Measurements from ENCODE around the gene C2orf68.
"Not testable (repeated sequence)": the region's sequence is repeated elsewhere in the genome, so short reads cannot be mapped to it uniquely, and the experiment has no call there.

Gene C2orf68

GRCh38 chr2:85598594-85599340 lies 13.1 kb downstream of the C2orf68 start:
- no peak for DNase-seq

- no peak for DNase-seq
Observed at GRCh38 chr2:85597241-85597640, 14.6 kb downstream of the C2orf68 start.

DNA sequence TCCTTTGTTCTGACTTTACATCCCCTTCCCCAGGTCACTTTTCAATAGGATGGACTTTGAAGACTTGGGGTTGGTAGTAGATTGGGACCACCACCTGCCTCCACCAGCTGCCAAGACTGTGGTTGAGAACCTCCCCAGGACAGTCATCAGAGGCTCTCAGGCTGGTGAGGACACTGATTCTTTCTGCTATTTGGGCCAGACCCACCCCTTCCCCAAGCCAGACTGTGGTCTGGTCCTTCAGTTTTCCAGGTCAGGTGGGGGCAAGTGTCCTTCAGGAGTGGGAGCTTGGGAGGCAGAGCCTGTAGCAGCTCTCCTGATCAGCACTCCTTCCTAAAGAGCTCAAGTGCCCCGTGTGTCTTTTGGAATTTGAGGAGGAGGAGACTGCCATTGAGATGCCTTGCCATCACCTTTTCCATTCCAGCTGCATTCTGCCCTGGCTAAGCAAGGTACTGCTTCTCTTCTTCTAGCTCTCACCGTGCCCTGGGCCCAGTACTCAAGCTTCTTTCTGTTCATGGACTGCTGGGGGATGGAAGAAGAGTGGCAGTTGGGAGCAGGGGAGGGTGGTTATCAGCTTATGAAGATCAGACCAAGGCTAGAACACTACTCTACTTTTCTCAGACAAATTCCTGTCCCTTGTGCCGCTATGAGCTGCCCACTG lies 15.3 kb downstream of the C2orf68 start:
- DNase-seq: no peak

GRCh38 chr2:85596026-85596333 lies 15.9 kb downstream of the C2orf68 start:
- DNase-seq: no peak

GRCh38 chr2:85595301-85596025 lies 16.4 kb downstream of the C2orf68 start, which contains the start of gene RNF181:
TSS of gene RNF181 (plus strand) at chr2:85595745. CDS start at chr2:85595764, 19 bp downstream.
- peak; percentile 94 to 95 for DNase-seq

GRCh38 chr2:85594715-85595300 lies 17.1 kb downstream of the C2orf68 start:
- no peak for DNase-seq

GRCh38 chr2:85593023-85593422 lies 18.8 kb downstream of the C2orf68 start:
- no peak for DNase-seq

- not testable (repeated sequence) for DNase-seq
Observed at GRCh38 chr2:85592299-85592698, 19.6 kb downstream of the C2orf68 start.

GRCh38 chr2:85591563-85591962 lies 20.3 kb downstream of the C2orf68 start:
- no peak for DNase-seq

- no peak for DNase-seq
Observed at GRCh38 chr2:85590950-85591349, 20.9 kb downstream of the C2orf68 start.

- DNase-seq: no peak
Observed at GRCh38 chr2:85589982-85590791, 21.7 kb downstream of the C2orf68 start.

- no peak for DNase-seq
Observed at GRCh38 chr2:85589181-85589580, 22.7 kb downstream of the C2orf68 start.

- DNase-seq: no peak
Observed at GRCh38 chr2:85588645-85589044, 23.2 kb downstream of the C2orf68 start.

DNA sequence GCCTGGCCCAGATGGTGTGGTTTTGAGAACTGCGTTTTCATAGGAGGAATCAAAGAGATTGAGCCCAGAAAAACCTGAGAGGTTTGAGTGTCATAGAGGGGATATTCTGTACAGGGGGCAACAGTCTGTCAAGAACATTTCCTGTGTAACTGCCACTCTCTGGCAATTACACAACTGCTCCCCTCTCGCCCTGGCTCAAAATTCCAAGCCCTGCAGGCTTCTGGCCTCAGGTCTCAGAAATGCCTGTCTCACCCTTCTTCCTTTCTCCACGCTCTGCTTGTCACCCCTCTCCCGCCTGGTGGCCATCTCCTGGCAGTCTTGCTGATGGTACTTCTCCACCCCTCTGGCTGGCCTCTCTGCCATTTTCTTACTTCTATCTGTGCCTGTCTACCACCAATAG lies 23.6 kb downstream of the C2orf68 start:
- DNase-seq: no peak

GRCh38 chr2:85585781-85586105 lies 26.1 kb downstream of the C2orf68 start:
- no peak for DNase-seq

DNA sequence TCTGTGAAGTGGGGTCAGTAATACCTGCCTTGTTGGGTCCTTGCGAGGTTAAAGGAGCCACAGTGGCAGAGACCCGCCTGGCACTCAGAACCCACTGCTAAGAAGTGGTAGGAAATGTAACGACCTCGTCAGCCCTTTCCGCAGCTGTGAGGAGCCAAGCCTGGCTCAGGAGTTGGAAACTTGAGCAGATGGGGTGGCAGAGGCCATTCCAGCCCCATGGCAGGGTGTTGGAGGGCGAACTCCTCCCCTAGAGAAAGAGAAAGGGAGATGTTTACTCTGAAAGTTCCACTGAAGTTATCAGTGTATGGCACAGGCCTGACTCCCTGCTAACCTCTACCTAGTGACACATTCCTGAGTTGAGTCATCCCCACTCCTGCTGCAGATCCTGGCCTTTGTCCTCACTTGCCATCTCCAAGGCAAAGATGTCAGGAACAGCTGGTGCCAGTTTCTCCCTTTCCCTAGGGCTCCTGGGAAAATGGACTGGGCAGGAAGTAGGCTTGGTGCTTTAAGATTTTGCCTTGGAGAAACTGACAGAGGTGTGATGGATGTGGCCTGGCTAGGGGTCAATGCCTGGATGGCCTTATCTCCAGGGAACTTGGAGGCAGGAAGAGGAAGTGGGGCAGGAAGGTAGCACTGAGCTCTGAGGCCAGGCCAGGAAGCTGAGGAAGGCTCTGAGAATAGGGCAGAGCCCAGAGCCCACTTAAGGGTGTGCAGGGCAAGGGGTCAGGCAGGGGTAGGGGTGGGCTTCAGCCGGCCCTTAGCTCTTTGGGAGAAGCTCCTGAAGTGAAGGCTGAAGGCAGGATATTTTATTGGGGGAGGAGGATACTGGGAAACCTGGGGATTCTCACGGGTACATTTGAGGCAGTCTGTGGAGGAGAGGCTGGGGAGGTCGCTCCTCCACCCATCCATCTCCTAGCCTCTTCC lies 26.7 kb downstream of the C2orf68 start:
- DNase-seq: no peak

- peak in 1 of 2 donors; percentile 27 for DNase-seq
Observed at GRCh38 chr2:85584354-85584856, 27.5 kb downstream of the C2orf68 start, which contains the start of gene VAMP5. TSS of gene VAMP5 (plus strand) at chr2:85584431. CDS start at chr2:85584491, 60 bp downstream.

GRCh38 chr2:85583667-85584353 lies 28.1 kb downstream of the C2orf68 start:
- DNase-seq: peak in 1 of 2 donors; percentile 52

GRCh38 chr2:85582492-85582891 lies 29.4 kb downstream of the C2orf68 start:
- no peak for DNase-seq

GRCh38 chr2:85580206-85580605 lies 31.7 kb downstream of the C2orf68 start:
- no peak for DNase-seq
